Stimulated activated CD8-positive, alpha-beta memory T cell treated with anti-CD3 and anti-CD28 coated beads, Interleukin-4, amount 100 ng/mL, for 4 hours (primary cell): Measurements from ENCODE around the gene GRB10.

Experiments
- DNase-seq, 2 donors: peaks; one replicate each; pipeline ENCODE4 v3.0.0-alpha.2; 2020; ENCODE audit warnings: low read depth in 2 of 2, low spot score in 1 of 2

Gene GRB10

GRCh38 chr7:50614721-50615518, 167.8 kb downstream of the GRB10 start:
- DNase-seq: no peak

GRCh38 chr7:50613473-50613872, 169.2 kb downstream of the GRB10 start:
- no peak for DNase-seq

GRCh38 chr7:50612704-50613103, 170.0 kb downstream of the GRB10 start:
- no peak for DNase-seq

- peak in 1 of 2 donors; percentile 21 for DNase-seq
Observed at GRCh38 chr7:50610521-50611277, 172.0 kb downstream of the GRB10 start.

GRCh38 chr7:50608196-50608906, 174.3 kb downstream of the GRB10 start:
- DNase-seq: no peak

GRCh38 chr7:50607524-50608125, 175.1 kb downstream of the GRB10 start:
- no peak for DNase-seq

- no peak for DNase-seq
Observed at GRCh38 chr7:50605059-50605458, 177.6 kb downstream of the GRB10 start.

GRCh38 chr7:50603287-50603686, 179.4 kb downstream of the GRB10 start:
- no peak for DNase-seq

GRCh38 chr7:50599385-50599784, 183.3 kb downstream of the GRB10 start:
- DNase-seq: no peak

GRCh38 chr7:50598460-50599343, 184.0 kb downstream of the GRB10 start:
- DNase-seq: no peak

GRCh38 chr7:50596484-50596883, 186.2 kb downstream of the GRB10 start:
- no peak for DNase-seq

GRCh38 chr7:50595491-50596102, 187.1 kb downstream of the GRB10 start:
- DNase-seq: no peak

GRCh38 chr7:50594734-50595485, 187.8 kb downstream of the GRB10 start:
- DNase-seq: no peak

GRCh38 chr7:50594136-50594535, 188.6 kb downstream of the GRB10 start:
- DNase-seq: no peak

- no peak for DNase-seq
Observed at GRCh38 chr7:50592940-50593339, 189.8 kb downstream of the GRB10 start.

GRCh38 chr7:50591480-50592438, 190.9 kb downstream of the GRB10 start:
- DNase-seq: no peak

GRCh38 chr7:50591098-50591479, 191.6 kb downstream of the GRB10 start:
- DNase-seq: no peak

GRCh38 chr7:50590535-50590934, 192.2 kb downstream of the GRB10 start:
- no peak for DNase-seq
